SHP77 treated with DMSO at 0.1 percent for 48 hours (cell line): ENCODE results near the gene SKOR1.

Experiments
- DNase-seq: peaks from one replicate; lab custom pipeline; 2025; lab: John Stamatoyannopoulos, UW

Gene SKOR1

DNA sequence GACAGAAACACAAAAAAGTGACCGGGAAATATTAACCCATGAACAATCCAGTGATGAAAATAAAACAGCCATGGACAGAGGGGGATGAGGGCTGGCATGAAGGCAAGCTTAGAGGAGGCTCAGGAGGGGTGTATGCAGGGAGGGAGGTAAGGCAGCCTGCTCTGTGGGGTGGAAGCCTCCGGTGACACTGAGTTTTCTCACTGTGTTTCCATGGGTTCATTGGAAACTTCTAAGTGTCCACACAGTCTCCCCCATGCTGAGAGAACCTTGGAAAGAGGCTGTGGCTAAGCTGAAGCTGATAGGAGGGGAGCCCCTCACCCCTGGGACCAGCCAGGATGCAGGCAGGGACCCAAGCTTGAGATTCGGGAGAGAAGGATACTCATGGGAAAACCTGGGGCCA is 6.8 kb upstream of the SKOR1 start:
- no peak for DNase-seq

DNA sequence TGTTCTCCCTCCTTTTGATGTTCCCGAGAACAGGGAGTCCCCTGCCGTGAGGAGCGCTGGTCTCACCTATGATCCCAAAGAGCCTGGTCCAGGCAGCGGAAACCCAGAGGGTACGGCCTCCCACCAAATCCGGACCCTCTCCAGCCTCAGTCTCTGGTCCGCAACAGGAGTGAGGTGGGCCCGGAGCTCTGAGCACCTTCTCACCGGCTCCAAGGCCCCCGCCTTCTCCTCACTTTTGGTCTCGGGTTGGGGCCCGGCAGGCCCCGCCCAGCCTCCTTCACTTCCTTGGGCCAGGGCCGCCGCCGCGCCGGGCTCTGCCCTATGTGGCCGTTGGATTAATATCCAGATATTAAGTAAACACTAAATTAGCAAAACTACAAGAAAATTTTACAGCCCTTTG is 5.7 kb upstream of the SKOR1 start:
- DNase-seq, result no peak

DNA sequence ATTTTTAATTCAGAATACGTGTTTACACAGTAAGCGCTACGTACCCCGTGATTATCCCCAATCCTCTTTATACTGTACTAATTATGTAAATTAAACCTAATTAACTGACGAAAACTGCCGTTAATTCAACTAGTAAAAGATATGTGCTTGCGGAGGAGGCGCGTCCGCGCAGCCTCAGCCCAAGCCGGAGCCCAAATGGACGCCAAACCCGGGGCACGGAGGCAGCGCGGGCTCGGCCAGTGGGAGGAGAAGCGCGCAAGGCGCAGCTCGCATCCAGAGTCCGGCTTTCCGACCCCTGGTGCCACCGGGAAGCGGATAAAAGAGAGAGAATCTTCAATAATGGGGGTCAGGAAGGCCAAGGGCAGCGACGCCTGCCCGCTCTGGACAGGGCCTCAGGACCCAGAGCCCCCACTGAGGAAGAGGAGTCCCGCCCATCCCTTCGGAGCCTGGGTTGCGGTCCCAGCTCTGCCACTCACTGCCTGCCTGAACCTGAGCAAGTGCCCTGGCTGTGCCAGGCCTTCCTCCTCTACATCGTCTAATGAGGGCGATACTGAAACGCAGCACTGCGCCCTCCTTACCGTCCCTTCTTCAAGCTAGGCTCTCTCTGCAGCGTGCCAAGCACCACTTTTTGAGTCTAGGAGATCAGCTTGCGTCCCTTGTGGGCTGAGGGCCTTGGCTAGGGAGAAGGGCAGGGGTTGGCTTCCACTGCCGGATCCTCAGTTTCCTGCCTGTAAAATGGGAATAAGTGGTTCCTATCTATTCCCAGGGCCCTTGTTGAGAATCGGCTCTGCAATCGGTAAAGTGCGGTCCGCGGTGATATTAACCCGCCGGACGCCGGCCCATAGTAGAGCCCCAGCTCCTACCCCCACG is 5.0 kb upstream of the SKOR1 start:
- DNase-seq, result no peak

DNA sequence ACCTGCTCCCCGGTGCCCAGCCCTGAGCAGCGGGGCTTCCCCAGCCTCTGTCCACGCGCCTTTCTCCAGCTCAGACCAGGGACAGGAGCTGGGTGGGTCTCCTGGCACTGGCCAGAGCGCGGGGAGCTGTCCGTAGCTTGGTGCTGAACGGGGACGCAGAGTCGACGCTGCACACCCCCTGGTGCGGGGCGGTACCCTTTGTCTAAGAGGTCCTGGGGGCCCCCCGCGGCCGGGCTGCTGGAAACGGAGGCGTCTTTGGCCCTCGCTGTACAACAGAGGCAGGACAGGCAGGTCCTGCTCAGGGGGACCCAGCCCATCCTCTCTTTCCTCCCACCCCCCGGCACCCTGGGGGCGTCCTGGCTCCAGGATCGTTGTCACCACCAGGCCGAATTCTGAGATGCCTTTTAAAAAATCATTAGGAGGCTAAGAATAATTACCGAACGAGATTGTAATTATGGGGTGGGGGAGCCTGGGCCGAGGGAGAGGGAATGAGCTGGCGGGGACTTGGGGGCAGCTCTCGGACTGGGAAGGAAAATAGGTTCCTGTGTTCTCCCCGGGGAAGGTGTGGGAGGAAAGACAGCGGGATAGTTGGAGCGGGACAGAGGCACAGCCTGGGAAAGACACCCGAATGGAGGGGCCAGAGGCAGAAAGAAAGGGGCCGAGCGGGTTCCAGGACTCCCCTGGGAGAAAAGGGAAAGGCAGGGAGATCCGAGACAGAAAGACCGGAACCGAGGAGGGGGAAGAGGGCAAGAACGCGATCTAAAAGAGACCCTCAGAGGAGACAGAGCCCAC is 4.1 kb upstream of the SKOR1 start:
- no peak for DNase-seq

DNA sequence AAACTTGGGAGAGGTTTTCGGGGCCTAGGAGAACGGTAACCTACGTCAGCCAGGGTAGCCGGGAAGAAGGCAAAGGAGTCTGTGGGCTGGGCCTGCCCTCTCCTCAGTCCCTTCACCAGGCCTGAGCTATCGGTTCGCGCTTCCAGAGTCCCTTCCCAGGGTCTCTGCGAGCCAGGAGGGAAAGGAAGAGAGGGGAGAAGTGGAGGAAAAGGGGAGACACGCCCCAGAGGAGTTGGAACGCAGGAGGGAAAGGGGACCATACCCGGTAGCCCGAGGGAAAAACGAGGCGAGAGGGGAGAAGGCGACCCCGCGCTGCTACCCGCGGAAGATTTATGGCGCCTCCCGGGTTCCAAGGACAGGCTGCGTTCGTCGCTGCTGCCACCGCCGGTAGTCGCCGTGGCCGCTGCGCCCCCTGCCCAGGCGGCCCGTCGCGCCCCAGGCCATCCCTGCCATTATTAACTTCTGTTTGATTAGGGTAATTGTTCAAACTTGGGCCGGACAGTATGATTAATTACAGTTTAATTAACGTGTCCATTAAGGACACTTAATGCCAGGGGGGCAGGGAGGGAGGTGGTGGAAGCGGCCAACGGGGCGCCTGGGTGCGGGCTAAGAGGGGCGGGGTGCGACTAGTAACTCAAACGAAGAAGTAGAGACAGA is 3.4 kb upstream of the SKOR1 start:
- no peak for DNase-seq

DNA sequence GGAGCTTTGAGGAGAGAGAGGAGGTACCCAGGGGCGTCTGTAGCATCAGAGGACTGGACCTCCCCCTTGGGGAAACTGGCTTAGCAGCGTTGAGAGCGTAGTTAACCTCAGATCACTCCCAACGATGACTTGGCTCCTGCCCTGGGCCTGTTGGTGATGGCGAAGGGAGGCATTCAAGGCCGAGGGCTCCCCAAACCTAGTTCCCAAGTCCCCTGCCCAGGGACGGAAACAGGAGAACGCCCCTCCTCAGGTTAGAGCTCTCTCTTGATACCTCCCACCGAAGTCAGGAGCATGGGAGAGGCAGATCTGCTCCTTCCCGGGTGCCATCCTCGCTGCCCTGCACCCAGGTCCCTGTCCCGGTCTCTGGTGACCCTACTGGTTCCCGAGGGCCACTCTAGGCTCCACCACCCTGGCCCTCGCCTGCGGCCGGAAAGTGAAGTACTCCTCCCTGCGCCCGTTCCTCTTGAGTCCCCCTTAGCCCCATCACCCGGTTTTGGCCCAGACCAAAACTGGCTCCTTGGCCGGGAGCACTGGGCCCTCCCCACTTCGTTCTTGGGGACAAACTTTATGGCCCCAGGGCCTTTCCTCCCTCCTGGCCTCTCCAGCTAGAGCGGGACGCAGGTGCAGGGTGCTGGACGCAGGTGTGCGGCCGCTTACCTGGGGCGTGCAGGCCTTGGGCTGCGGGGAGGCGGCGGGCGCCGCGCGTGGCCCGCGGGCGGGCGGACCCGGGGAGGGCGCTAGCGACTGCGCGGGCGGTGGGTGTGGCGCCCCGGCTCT is 2.6 kb upstream of the SKOR1 start:
- no peak for DNase-seq

DNA sequence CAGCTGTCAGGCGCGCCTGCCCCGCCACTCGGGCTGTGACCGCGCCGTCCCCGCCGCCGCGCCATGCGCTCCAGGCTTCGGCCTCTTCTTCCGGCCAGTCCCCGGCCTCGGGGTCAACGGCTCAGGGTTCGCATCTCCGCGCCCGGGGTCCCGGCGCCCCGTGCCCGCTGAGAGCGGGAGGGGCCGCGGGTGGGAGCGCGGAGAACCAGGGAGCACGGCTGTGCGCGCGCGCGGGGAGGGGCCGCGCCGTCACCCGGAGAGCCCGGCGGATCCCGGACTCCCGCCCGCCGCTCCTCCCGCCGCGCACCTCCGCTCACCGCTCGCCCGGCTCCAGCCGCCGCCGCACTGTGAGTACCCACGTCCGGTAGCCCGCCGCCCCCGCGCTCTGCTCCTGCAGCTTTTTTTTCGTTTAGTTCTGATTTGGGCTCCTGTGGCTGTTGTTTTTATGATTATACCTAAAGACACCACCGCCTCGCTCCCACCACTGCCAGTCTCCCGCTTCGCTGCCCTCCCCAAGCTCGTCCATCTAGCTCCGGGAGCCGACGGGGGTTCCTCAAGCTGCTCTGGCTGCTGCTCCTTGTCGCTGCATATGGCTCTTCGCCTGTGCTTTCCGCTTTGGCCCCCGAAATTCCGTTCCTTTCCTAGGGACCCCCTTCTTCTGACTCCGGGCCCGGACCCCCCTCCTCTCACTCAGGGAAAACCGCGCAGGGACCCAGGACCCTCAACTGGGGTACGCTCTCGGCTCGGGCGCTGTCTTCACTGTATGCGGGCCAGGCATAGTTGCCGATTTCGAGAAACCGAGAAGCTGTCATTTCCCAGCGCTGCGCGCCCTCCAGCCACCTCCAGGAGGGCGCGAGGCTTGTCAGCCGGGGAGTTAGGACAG is 1.8 kb upstream of the SKOR1 start:
- no peak for DNase-seq

DNA sequence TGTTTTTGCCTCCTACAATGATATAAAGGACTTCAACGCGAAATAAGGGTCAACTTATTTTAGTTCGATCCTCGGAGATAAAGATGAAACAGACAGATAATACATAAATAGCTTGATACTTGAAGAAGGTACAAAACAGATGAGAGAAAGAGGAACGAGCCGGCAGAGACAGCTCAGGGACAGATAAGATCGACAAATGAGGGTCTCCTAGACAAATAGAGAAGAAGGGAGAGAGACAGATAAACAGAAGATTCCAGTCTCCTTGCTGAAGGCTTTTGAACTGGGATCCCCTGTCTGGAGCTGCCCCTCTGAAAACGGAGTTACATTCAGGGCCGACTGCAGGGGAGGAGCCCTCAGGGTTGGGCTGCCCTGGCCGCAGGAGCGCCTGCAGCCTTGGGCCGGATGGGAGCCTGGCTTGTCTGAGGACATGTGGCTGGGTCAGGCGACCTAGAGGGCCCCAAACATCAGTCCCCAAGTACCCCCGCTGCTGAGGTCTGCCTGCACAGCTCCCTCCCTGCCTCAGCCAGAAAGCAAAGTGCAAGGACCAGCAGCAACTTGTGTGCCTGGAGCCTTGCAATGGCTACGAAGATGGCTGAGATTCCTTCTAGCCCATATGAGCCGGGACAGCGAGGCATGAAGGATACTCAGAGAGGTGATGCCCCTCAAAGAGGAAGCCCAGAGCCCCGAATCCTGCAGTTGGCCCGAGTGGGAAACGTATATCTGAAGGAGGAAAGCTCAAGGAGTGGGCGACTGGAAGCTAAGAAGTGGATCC is 926 bp upstream of the SKOR1 start:
- DNase-seq, result no peak

DNA sequence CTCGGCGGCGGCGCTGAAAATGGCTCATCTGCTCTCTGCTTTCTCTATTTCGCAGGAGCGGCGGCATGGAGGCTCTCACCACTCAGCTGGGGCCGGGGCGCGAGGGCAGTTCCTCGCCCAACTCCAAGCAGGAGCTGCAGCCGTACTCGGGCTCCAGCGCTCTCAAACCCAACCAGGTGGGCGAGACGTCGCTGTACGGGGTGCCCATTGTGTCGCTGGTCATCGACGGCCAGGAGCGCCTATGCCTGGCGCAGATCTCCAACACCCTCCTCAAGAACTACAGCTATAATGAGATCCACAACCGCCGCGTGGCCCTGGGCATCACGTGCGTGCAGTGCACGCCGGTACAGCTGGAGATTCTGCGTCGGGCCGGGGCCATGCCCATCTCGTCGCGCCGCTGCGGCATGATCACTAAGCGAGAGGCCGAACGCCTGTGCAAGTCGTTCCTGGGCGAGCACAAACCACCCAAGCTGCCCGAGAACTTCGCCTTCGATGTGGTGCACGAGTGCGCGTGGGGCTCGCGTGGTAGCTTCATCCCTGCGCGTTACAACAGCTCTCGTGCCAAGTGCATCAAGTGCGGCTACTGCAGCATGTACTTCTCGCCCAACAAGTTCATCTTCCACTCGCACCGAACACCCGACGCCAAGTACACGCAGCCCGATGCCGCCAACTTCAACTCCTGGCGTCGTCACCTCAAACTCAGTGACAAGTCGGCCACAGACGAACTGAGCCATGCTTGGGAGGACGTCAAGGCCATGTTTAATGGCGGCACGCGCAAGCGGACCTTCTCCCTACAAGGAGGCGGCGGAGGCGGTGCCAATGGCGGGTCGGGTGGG is 790 bp downstream of the SKOR1 start:
- no peak for DNase-seq

DNA sequence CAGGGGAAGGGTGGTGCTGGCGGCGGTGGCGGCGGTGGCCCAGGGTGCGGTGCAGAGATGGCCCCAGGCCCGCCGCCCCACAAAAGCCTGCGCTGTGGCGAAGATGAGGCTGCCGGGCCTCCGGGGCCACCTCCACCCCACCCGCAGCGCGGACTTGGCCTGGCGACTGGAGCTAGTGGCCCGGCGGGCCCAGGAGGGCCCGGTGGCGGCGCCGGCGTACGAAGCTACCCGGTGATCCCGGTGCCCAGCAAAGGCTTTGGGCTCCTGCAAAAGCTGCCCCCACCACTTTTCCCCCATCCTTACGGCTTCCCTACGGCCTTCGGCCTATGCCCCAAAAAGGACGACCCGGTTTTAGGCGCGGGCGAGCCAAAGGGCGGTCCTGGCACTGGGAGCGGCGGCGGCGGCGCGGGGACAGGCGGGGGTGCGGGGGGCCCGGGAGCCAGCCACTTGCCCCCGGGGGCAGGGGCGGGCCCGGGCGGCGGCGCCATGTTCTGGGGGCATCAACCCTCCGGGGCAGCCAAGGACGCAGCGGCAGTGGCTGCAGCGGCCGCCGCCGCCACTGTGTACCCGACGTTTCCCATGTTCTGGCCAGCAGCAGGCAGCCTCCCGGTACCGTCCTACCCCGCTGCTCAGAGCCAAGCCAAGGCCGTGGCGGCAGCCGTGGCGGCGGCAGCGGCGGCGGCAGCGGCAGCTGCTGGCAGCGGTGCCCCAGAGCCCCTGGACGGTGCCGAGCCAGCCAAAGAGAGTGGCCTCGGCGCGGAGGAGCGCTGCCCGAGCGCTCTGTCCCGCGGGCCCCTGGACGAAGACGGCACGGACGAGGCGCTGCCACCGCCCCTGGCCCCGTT is 1.6 kb downstream of the SKOR1 start:
- no peak for DNase-seq

DNA sequence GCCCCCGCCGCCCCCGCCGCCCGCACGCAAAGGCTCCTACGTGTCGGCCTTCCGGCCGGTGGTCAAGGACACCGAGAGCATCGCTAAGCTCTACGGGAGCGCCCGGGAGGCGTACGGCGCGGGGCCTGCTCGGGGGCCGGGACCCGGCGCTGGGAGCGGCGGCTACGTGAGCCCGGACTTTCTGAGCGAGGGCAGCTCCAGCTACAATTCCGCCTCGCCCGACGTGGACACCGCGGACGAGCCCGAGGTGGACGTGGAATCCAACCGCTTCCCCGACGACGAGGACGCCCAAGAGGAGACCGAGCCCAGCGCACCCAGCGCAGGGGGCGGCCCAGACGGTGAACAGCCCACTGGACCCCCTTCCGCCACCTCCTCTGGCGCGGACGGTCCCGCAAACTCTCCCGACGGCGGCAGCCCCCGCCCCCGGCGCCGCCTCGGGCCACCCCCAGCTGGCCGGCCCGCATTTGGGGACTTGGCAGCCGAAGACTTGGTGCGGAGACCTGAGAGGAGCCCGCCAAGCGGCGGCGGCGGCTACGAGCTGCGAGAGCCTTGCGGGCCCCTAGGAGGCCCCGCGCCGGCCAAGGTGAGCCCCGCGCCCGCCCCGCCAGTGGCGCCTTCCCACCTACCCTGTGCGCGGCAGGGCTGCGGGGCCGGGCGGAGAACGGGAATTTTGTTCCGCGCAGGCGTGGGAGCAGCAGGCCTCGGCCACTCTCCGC is 2.4 kb downstream of the SKOR1 start:
- no peak for DNase-seq

DNA sequence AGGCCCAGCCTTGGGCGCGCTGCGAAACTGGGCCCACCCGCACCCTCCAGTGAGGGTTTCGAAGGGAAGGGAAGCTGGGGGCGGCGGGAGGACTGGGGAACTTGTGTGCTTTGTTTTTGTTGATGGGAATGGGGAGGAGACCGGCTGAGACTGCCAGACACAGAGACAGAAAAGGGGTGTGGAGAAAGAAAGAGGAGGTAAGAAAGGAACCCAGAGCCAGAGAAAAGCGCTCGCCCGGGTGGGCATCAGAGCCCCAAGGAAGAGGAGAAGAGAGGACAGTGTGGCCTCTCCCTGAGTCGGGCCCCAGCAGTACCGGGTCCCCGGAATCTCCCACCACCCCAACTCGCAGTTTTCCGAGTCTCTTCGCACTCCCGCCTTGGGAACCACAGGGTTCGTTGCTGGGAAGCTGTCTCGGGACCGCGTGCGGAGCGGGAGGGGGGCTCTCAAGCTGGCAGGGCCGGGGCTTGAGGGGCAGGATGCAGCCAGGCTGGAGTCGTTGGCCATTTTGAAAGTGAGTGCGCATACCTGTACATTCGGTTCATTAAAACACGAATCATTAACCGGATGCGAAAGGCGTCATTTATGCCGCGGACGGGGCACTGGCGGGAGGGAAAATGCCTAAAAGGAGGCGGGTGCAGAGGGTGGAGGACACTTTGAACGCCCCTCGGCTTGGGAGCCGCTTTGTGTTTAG is 3.1 kb downstream of the SKOR1 start:
- no peak for DNase-seq

DNA sequence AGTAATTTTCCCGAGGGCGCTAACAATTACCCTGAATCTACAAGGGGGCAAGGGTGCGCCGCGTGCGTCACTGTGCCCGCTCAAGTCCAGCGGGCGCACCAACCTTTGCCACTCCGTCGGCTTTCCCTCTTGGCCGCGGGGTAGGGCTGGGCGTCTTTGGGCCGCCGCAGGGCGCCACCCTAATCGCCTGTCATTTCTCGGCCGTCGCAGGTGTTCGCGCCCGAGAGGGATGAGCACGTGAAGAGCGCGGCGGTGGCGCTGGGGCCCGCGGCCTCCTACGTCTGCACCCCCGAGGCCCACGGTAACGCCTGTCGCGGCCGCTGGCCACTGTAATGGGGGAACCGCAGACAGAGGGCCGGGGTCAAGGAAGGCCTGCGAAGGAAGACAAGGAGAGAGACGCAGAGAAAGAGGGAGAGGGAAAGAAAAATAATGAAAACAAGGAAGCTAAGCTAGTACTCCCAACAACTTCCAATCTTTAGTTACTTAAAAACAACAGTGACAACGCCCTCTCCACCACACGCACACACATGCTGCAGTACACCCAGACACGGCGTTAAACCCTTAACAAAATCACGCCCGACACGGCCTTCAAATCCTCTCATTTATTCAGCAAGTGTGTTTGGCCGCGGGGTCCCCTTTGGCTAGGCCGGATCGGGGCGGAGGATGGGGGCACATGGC is 3.8 kb downstream of the SKOR1 start:
- no peak for DNase-seq

DNA sequence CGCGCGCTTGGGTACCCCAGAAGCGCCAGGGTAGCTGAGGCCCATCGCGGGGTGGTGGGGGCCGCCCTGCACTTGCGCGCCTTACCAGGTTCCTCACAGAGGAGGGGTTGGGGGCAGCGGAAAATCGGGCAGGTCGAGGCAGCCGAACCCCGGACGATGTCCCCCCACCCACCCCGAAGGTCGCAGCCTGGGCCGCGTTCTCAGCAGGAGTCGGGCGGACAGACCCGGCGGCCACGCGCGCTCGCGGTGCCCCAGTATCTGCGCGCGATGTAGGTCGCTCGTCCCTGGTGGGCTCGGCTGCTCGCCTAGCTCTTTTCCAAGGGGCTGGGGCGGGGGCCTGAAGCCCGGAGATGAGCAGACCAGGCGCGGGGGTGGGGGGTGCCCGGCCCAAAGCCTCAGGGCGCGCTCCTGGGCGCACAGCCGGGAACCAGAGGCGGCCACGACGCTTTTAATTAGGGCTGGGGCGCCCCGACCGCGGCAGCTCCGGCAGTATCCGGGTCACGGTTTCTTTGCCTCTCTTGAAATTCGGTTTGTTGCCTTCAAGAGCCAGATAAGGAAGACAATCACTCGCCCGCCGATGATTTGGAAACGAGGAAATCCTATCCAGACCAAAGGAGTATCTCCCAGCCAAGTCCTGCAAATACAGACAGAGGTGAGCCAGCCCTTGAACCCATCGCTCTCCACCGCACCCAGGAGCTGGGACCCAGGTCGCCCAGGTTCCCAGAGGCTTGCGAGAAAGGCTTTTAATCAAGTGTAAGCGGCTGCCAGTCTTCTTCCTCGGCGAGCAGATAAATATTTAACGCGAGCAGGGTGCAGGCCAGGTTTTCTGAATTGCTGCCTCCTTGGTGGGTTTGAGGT is 4.6 kb downstream of the SKOR1 start:
- DNase-seq, result no peak

DNA sequence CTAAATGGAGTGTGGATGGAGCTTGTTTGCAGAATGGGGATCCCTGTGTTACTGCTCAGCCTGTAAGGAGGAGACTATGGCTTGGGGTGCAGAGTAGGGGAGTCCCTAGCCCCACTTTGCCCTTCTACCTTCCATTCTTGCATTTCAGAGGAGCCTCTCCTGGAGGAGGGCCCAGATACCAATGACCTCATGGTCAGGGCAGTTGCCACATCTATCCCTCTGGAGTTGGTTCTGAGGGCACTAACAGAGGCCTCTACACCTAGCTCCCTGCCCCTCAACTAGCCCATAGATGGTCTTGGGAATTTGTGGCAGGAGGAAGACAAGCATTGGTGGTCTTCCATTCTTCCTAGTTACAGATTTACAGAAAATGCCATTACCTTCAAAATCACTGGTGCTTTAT is 6.1 kb downstream of the SKOR1 start:
- DNase-seq, result no peak
